Esophagus muscularis mucosa (tissue), 4 donors: ENCODE data around the gene ECI1.

Source experiments
- EP300 ChIP-seq: sonication (generic); formaldehyde crosslinking; IDR thresholded peaks from one replicate; pipeline ENCODE4 v1.6.1; 2017; ENCODE audit warnings: antibody characterized with exemption
- POLR2A ChIP-seq: fragments of 450-650 bp; IDR thresholded peaks from one replicate; pipeline ENCODE4 v1.6.1; 2017; ENCODE audit warnings: antibody characterized with exemption, moderate library complexity, mild to moderate bottlenecking, low read depth
- POLR2AphosphoS5 ChIP-seq, 2 donors: sonication (generic); formaldehyde crosslinking; IDR thresholded peaks; one replicate each; pipeline ENCODE4 v1.6.1; 2017; ENCODE audit warnings: antibody characterized with exemption in 2 of 2
- TF ChIP-seq, protein P1 (sequence below), 3 experiments: fragments of 200-600 bp in 2 of 3; fragments of 450-650 bp in 1 of 3; sonication (generic) in 2 of 3; IDR thresholded peaks; one replicate each; pipeline ENCODE4 v1.5.1; 2017 to 2019; ENCODE audit warnings: antibody characterized with exemption in 3 of 3, mild to moderate bottlenecking in 2 of 3, moderate library complexity in 1 of 3

DNA sequence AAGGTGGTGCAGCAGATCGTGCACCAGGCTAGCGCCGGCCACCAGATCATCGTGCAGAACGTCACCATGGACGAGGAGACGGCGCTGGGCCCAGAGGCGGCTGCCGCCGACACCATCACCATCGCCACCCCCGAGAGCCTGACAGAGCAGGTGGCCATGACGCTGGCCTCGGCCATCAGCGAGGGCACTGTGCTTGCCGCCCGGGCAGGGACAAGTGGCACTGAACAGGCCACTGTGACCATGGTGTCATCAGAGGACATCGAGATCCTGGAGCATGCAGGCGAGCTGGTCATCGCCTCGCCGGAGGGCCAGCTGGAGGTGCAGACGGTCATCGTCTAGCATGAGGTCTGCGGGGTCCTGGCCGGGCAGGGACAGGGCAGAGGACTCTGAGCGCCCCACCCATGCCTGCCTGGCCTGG, 16.1 kb downstream of the ECI1 start:
- TF ChIP-seq, protein P1, sequence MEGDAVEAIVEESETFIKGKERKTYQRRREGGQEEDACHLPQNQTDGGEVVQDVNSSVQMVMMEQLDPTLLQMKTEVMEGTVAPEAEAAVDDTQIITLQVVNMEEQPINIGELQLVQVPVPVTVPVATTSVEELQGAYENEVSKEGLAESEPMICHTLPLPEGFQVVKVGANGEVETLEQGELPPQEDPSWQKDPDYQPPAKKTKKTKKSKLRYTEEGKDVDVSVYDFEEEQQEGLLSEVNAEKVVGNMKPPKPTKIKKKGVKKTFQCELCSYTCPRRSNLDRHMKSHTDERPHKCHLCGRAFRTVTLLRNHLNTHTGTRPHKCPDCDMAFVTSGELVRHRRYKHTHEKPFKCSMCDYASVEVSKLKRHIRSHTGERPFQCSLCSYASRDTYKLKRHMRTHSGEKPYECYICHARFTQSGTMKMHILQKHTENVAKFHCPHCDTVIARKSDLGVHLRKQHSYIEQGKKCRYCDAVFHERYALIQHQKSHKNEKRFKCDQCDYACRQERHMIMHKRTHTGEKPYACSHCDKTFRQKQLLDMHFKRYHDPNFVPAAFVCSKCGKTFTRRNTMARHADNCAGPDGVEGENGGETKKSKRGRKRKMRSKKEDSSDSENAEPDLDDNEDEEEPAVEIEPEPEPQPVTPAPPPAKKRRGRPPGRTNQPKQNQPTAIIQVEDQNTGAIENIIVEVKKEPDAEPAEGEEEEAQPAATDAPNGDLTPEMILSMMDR (IDR thresholded peaks at IDR 0.05), result no peak
- no peak for TF ChIP-seq POLR2A
- TF ChIP-seq EP300, result no peak
- no peak for TF ChIP-seq POLR2AphosphoS5 (IDR thresholded peaks at IDR 0.05)
